ENCODE results near the gene HSPA12A.
"Not testable (repeated sequence)": the region's sequence is repeated elsewhere in the genome, so short reads cannot be mapped to it uniquely, and the experiment has no call there.

The HSPA12A gene

DNA sequence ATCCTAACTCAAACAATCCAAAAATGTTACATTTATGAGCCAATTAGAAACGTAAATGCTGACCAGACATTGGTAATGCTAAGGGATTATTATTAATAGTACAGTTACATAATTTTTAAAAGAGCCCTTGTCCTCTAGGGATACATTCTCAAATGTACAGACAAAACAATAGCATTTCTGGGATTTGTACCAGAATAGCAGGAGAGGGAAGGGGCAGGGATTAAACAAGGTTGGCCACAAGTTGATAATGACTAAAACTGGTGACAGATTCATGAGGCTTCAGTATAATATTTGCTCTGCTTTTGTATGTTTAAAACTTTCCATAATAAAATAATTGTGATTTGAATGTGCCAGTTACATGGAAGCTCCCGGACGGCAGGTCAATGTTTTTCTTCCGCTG lies 27.0 kb downstream of the HSPA12A start:
- no peak for DNase-seq (ENCODE audit: low read depth)

DNA sequence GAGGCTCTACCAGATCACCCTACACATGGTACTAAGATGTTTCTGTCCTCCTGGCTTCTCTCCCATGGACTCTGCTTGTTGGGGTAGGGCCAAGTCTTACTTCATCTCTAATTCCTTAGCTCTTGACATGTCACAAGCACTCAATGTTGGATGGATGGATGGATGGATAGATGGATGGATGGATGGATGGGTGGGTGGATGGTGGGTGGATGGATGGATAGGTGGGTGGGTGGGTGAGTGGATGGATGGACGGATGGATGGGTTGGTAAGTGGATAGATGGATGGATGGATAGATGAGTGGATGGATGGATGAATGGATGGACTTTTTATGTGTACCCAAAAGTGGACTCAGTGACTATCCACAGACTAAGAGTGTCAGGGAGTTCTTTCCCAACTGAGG lies 28.5 kb downstream of the HSPA12A start:
- DNase-seq (ENCODE audit: low read depth), result no peak

DNA sequence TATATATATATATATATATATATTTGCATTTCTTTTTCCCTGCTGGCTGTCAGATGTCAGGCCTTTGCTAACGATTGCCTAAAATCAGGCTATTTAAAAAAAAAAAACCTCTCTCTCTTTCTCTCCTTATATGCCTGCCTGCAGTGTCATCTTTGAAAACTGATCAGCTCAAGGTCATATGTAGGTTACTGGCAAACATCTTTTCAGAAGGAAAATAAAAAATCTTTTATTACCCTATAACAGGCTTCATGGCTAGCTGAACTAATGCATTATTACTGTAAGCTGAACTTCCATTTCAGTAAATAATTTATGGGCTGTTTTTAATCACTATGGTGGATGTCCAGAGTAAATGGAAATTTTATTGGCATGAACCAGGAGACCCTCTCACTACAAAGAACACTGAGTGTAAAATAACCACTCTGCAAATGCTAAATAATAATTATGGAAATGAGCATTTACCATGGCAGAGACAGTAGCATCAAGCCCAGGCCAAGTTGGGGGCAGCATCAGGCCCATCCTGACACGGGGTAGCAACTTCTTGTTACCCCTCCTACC lies 29.3 kb downstream of the HSPA12A start:
- no peak for DNase-seq (ENCODE audit: low read depth)

GRCh38 chr10:116712519-116712918 lies 29.8 kb downstream of the HSPA12A start:
- DNase-seq (ENCODE audit: low read depth), result no peak

- DNase-seq (ENCODE audit: low read depth), result not testable (repeated sequence)
Observed at GRCh38 chr10:116711803-116712202, 30.6 kb downstream of the HSPA12A start.

GRCh38 chr10:116710076-116710475 lies 32.3 kb downstream of the HSPA12A start:
- no peak for DNase-seq (ENCODE audit: low read depth)

GRCh38 chr10:116708877-116709276 lies 33.5 kb downstream of the HSPA12A start:
- DNase-seq (ENCODE audit: low read depth), result no peak

GRCh38 chr10:116708391-116708821 lies 34.0 kb downstream of the HSPA12A start:
- DNase-seq (ENCODE audit: low read depth), result no peak

- DNase-seq (ENCODE audit: low read depth), result no peak
Observed at GRCh38 chr10:116707981-116708380, 34.4 kb downstream of the HSPA12A start.

- DNase-seq (ENCODE audit: low read depth), result no peak
Observed at GRCh38 chr10:116706281-116706680, 36.1 kb downstream of the HSPA12A start.

- no peak for DNase-seq (ENCODE audit: low read depth)
Observed at GRCh38 chr10:116705498-116705897, 36.9 kb downstream of the HSPA12A start.

DNA sequence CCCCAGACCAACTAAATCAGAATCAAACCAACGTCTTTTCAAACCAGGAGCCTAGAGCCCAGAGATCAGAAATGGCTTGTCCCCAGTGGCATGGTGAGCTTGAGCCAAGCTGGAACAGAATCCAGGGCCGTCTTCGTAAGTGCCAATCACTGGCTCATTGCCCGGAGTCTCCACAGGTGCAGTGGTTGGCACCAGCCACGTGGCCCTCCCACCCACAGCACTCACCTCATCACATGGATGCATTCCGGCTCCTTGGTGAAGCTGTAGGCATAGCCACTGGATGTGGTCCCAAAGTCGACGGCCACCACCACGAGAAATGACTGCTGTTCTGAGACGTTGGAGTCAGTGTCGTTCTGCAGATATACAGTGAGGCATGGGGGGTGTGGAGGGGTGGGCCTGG lies 37.4 kb downstream of the HSPA12A start:
- no peak for DNase-seq (ENCODE audit: low read depth)

GRCh38 chr10:116702165-116702564 lies 40.2 kb downstream of the HSPA12A start:
- no peak for DNase-seq (ENCODE audit: low read depth)

- no peak for DNase-seq (ENCODE audit: low read depth)
Observed at GRCh38 chr10:116699471-116700150, 42.8 kb downstream of the HSPA12A start.

GRCh38 chr10:116699049-116699448 lies 43.3 kb downstream of the HSPA12A start:
- no peak for DNase-seq (ENCODE audit: low read depth)

DNA sequence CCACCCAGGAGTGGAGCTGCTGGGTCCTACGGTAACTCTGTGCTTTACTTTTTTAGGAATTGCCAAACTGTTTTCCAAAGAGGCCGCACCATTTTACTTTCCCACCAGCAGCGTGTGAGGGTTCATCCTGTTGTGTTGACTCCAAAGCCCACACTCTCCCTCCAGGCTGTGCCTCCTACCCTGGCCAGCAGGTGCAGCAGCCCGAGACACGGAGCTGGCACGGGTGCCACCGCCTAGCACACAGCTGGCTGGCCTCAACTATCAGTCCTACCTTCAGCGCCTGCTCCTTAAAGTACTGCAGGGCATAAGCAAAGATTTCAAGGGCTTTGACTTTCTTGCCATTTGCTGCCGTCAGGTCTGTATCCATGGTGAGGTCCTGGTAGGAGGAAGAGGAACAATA lies 44.0 kb downstream of the HSPA12A start:
- DNase-seq (ENCODE audit: low read depth), result no peak

GRCh38 chr10:116697816-116698215 lies 44.5 kb downstream of the HSPA12A start:
- DNase-seq (ENCODE audit: low read depth), result no peak

GRCh38 chr10:116696919-116697318 lies 45.4 kb downstream of the HSPA12A start:
- no peak for DNase-seq (ENCODE audit: low read depth)

GRCh38 chr10:116694927-116695268 lies 47.5 kb downstream of the HSPA12A start:
- no peak for DNase-seq (ENCODE audit: low read depth)

GRCh38 chr10:116694243-116694926 lies 48.0 kb downstream of the HSPA12A start:
- no peak for DNase-seq (ENCODE audit: low read depth)

DNA sequence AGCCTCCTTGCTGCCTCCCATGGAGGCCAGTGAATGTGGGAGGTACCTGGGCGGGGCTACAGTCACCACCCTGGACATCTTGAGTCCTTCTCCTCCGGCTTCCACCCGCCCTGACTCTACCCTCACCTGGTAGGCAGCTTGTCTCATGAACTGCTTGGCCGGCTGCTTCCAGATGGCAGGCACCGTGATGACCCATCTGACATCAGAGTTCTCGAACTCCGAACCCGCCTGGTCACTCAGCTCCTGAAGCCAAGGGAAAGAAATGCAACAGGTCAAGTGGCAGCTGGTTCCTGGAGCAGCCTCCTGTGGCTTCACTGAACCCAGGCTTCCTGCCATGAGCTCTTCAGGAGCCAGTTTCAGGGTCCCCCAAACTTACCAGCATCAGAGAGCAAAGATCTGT lies 50.1 kb downstream of the HSPA12A start:
- DNase-seq (ENCODE audit: low read depth), result no peak

GRCh38 chr10:116691635-116692034 lies 50.7 kb downstream of the HSPA12A start:
- DNase-seq (ENCODE audit: low read depth), result no peak
